HG02840 (cell line): ENCODE measurements around the gene SYT2.
"Not testable (repeated sequence)": the region's sequence is repeated elsewhere in the genome, so short reads cannot be mapped to it uniquely, and the experiment has no call there.

ENCODE experiments used
- ATAC-seq: cut with Tn5 transposase; IDR thresholded peaks from one replicate; pipeline ENCODE4 v1.9.1; 2021; ENCODE audit warnings: mild to moderate bottlenecking, moderate library complexity, moderate number of reproducible peaks; ENCODE audit not compliant: unreplicated experiment, low FRiP score

SYT2 gene

GRCh38 chr1:202645097-202645476 lies 65.2 kb downstream of the SYT2 start:
- ATAC-seq = no peak

DNA sequence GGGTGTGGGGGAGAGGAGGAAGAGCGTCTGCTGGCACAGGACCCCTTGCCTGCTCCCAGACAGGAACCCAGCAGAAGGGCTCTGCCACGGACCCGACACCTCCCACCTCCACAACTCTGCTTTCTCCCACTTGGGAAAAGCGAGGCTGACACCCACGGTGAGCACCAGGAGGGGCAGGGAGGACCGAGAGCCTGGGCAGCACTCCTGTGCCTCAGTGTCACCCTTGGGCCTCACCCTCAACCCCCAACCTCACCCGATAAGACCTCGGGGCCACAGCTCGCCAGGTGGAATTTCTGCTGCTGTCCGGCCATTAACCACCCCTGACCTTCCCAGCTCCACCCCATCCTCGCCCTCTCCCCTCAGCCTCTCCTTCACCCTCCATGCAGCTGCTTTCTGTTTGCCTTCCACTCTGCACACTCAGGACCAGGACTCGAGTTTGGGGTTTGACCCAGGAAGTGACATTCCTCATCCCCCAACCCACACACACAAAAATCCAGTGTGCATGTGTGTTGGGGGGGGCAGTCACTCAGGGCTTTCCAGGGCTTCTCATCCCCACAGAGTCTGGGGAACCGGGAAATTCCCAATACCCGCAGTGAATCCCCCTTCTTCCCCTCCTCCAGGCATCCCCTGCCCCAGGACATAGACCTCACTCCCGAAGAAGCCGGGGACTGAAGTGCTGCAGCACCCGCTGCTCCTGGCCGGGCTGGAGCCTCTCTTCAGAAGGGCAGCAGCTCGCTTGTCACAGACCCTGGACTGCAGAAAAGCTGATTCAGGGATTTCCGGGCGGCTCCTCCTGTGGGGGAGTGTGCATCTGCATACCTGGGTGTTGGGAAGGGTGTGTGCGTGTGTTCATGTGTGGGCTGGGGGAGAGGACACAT lies 65.8 kb downstream of the SYT2 start:
- ATAC-seq = no peak

GRCh38 chr1:202643397-202644218 lies 66.6 kb downstream of the SYT2 start:
- ATAC-seq = no peak

DNA sequence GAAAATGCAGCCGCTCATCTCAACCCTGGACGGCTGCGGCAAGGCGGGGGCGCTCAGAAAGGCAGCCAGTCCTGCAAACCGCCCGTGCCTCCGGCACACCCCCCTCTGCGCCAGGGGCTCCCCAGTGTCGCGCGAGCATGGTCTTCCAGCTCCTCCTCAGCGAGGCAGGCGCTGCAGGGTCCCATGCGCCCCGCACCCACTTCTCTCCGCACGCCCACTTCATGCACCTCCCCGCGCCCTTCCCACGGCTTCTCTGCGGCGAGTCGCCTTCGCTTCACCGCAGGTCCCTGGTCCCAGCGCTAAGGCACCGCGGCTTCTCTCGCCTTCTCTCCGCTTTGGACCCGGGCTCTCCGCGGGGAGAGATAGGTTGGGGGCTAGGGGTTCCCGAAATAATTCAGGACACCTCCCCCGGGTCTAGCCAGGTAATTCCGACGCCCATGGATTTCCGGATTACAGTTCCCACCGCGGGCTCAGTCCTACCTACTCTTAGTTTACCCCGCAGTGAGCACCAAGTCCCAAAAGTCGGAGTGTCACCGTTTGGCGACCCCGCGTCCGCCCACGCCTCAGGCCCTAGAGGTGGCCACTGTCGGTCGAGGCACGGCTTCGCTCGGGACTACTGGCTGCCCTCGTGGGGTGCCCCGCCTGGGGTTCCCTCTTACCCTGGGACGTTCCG lies 67.5 kb downstream of the SYT2 start:
- ATAC-seq = no peak

DNA sequence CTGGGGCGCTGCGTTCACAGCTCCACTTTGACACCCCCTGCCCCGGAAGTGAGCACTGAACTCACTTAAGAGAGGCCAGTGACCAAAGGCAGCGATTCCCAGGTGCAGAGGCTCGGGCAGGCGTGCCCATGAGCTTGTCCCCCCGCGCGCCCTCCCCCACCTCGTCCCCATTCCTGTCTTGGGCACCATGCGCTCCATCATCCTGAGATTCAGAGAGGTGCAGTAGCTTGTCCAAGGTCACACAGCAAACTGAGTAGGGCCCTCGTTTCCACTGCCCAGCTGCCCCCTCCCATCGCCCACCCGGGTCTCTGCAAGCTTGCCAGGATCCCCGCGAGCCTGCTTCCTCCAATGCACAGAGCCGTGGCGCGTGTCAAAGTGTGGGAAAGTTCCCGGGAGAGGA lies 68.0 kb downstream of the SYT2 start:
- no peak for ATAC-seq

DNA sequence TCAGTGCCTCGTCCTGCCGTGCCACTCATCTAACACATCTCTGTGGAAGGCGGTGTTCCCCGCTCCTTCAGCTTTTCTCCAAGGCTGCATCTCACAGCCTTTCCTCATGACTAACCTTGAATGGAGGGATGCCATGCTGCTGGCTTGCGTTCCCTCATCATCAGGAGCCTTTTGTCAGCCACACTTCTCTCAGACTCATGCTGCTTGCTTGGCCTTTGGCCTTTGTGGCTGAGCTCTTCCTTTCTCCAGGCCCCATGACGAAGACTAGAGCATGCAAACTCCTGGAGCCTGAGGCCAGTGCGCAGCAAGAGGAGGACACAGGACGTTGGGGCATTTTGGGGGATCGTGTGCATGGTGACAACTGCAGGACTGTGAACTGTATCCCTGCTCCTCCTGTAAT lies 70.8 kb downstream of the SYT2 start:
- no peak for ATAC-seq

- not testable (repeated sequence) for ATAC-seq
These were observed 71.5 kb downstream of the SYT2 start for GRCh38 chr1:202638701-202639305.

DNA sequence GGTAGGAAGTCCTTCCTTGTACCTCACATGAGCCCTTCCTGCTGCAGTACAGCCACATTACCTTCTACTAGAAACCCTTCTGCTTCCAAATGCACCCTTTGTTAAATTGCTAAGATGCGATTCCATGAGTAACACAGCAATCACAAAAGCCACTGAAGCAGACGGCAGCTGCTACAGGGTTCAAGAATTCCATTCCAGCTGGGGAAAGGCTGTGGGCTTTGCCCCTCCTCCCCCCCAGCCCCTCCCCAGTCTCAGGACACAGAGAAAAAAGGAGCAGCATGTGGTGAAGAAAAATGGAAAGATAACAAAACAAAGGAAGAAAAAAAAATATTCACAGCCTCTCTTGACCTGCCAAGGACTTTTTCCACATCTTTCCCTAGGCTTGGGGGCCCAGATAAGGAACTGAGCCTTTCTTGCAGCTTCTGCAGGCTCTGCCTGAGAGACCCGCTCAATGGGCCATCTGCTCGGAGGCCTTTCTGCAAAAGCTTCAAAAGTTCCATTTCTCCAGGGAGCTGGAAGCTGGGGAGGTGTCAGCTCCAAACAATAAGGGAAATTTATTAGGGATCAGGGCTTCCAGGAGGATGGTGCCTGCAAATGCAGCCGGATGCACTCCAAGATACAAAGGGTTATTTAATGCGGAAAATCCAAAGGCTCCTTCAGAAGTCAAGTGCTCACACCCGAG lies 72.1 kb downstream of the SYT2 start:
- no peak for ATAC-seq

DNA sequence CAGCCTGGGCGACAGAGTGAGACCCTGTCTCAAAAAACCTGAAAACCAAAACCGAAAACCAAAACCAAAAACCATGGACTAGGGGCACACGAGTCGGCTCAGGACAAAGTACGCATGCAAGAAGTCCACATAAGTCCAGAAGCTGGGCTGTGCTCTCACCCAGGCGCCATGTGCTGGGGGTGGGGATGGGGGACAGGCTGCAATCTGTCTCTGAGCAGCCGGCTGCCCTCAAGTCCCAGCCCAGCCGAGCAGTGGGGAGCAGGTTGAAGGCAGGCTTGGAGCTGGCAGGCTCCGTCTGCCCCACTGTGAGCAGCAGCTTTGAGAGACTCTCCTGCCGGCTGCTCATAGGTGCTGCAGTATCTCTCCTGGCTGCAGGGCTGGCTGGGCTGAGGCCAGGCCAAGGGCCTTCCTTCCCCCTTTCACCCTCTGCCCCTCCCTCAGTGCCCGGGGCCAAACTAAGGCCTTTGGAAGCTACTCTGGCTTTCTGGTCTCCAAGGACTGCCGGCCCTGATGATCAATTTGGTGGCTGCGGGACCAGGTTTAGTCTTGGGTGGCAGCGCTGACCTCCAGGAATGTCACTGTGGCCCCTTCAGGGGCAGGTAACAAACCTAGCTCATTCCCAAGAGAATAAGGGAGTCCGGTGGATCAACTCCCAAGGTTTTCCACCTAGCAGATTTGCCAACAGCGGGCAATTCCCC lies 72.8 kb downstream of the SYT2 start:
- ATAC-seq = not testable (repeated sequence)

DNA sequence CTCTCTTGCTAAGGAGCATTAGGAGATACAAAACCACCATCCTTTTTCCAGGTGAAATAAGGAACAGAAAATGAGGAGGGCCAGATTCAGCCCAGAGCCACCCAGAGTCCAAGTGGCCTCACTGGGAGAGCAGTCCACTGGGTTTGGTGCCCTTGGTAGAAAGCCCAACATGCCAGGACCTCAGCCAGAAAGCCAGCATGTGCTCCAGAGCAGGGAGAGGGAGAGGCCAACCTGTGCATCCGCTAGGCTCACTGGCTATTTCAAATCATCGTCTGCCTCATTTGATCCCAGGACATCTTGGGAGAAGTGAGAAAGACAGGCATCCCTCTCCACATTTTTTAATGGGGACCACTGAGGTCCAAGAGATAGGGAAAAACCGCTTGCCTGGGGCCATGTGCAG lies 74.1 kb downstream of the SYT2 start:
- not testable (repeated sequence) for ATAC-seq

- no peak for ATAC-seq
These were observed 78.0 kb downstream of the SYT2 start for GRCh38 chr1:202632241-202632640.

DNA sequence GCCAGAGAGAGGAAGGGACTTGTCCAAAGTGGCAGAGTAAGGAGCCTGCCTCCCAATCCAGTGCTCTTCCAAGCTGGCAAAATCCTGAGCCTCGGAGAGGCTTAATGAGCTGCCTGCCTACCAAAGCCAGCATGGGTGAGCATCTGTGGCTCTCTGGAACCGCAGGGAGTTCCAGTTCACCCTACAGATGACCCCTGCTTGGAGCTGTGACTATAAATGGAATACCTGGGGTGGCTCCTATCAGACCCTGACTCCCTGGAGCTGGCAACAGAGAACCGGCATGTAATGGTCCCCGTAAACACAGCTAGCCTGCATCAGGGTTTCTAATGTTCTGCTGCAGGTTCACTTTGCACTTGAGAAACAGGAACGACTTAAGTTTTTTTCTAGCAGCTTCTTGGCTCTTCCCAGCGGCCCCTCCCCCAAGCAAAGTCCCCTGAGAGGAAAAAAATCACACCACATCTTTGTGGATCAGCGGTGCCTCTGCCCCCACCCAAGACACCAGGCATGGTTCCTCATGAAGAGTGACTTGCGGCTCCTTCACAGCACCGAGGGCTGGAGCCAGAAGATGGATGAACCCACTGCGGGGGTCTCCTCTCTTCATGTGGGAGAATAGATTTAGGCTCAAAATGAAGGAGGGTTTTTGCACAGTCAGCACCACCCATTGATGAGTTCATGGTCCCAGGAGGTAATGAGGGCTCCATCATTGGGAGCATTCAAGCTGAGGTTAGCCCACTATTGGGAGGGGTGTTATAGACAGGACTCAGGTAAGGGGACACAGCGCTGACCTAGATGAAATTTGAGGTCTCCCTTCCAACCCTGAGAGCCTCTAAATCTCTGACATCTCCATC lies 79.0 kb downstream of the SYT2 start:
- ATAC-seq = no peak

- no peak for ATAC-seq
These were observed 79.7 kb downstream of the SYT2 start for GRCh38 chr1:202630541-202630940.

GRCh38 chr1:202630096-202630495 lies 80.2 kb downstream of the SYT2 start:
- not testable (repeated sequence) for ATAC-seq

- not testable (repeated sequence) for ATAC-seq
These were observed 80.9 kb downstream of the SYT2 start for GRCh38 chr1:202629257-202629811.

- ATAC-seq = no peak
These were observed 81.5 kb downstream of the SYT2 start for GRCh38 chr1:202628646-202629215.

DNA sequence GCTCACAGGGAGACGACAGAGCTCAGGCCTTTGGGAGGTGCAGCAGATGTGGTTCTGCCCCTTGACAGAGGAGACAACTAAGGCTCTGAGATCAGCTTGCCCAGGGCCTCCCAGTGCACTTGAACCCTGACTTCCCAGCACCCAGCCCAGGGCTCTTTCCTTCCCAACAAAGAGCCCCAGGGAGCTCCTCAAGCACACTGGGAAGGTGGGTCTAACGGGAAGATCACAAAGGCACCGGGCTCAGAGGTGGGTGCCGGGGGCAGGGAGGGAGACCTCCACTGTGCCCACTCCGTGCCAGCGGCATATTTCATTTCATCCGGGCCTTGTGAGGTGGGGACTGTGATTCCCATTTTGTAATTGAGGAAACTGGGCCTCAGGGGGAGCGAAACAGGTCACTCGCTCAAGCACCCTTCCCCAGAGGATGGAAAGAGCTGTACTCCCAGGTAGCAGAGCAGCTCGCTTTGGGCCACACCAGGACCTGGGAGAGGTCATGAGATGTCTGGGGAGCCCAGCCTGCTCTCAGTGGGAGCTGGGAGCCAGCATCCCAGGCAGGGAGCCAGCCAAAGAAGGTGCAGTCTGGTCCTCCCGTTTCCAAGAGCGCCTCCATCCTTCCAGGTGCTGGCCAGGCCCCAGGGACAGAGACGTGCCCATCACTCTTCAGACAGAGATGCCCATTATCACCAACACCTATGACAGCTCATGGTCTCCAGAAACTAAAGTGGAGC lies 82.3 kb downstream of the SYT2 start:
- ATAC-seq = no peak
